ENCODE results near the gene SLC14A1.

DNA sequence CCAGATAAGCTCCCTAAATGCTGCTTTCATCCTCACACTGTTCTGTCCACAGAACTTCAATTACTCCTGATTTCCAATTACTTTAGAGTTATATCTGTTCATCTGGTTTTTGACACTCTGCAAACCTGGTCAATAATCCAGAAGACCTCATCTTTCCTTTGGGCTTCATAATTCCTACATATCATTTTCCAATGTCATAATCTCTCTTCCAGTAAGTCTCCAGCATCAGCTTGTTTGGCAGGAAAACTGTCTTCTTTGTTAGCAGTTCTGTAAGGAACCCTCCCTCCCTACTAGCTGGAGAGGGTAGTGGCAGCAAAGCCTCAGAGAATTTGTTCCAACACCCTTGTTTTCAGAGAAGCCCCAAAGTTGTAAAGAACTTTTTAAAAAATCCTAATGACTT, 11.9 kb upstream of the SLC14A1 start:
- TF ChIP-seq, protein P1, sequence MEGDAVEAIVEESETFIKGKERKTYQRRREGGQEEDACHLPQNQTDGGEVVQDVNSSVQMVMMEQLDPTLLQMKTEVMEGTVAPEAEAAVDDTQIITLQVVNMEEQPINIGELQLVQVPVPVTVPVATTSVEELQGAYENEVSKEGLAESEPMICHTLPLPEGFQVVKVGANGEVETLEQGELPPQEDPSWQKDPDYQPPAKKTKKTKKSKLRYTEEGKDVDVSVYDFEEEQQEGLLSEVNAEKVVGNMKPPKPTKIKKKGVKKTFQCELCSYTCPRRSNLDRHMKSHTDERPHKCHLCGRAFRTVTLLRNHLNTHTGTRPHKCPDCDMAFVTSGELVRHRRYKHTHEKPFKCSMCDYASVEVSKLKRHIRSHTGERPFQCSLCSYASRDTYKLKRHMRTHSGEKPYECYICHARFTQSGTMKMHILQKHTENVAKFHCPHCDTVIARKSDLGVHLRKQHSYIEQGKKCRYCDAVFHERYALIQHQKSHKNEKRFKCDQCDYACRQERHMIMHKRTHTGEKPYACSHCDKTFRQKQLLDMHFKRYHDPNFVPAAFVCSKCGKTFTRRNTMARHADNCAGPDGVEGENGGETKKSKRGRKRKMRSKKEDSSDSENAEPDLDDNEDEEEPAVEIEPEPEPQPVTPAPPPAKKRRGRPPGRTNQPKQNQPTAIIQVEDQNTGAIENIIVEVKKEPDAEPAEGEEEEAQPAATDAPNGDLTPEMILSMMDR (IDR thresholded peaks at IDR 0.05; ENCODE audit: low read length), result no peak
- TF ChIP-seq EZH2 (optimal IDR thresholded peaks at IDR 0.05; ENCODE audit: low read depth, low read length) (no peak), EZH2phosphoT487 (IDR thresholded peaks at IDR 0.05; ENCODE audit: low read length) (no peak)
